IMR-90 (cell line): ENCODE data around the gene MORN5. TPM values are rescaled to one million over a fixed set of nuclear protein-coding genes. Genes with fewer than 3 reads are reported as not detected.
A peak's percentile ranks its signal among the peaks of the same experiment; 100 is the strongest.

ENCODE experiments used
- ATAC-seq: fragments of 200-7000 bp; cut with Tn5 transposase; 2 replicates; pipeline ENCODE4 v1.9.1; 2020; ENCODE audit warnings: low read depth, mild to moderate bottlenecking, moderate library complexity
- BruUV-seq: library from RNA; stranded (reverse); fragments of 400-500 nt; replicated peaks from 2 replicates; lab custom pipeline; 2021; lab: Mats Ljungman, UMichigan
- CTCF ChIA-PET: fragments of 300-600 bp; formaldehyde crosslinking; extraction: SDS; loops from one replicate; lab custom pipeline; 2021; ENCODE audit warnings: antibody characterized with exemption; lab: Yijun Ruan, JAX
- POLR2A ChIA-PET: fragments of 300-600 bp; sonication (Branson Sonifier 250); formaldehyde crosslinking; loops from one replicate; lab custom pipeline; 2022; ENCODE audit warnings: antibody characterized with exemption; ENCODE audit not compliant: unreplicated experiment; lab: Charles Lee
- DNase-seq: peaks from one replicate; pipeline ENCODE4 v3.0.0; 2013
- H2AFZ ChIP-seq: replicated peaks from 2 replicates; pipeline ENCODE3; 2013; ENCODE audit warnings: low read length, mild to moderate bottlenecking; ENCODE audit not compliant: poor library complexity
- H2AK5ac ChIP-seq: 2 replicates; pipeline ENCODE4 v1.6.1; 2013; ENCODE audit warnings: low read depth, low read length, inconsistent platforms
- H2AK9ac ChIP-seq: replicated peaks from 2 replicates; pipeline ENCODE3; 2013; ENCODE audit warnings: mild to moderate bottlenecking, low read depth, low read length, moderate library complexity; ENCODE audit not compliant: poor library complexity
- H2BK120ac ChIP-seq: 2 replicates; pipeline ENCODE4 v1.6.1; 2013; ENCODE audit warnings: low read depth, low read length, inconsistent platforms
- H2BK15ac ChIP-seq: 3 replicates; pipeline ENCODE4 v1.6.1; 2013; ENCODE audit warnings: low read depth, low read length, inconsistent platforms
- H2BK20ac ChIP-seq: 2 replicates; pipeline ENCODE4 v1.6.1; 2013; ENCODE audit warnings: low read depth, mild to moderate bottlenecking, inconsistent platforms, low read length, moderate library complexity
- H2BK5ac ChIP-seq: 2 replicates; pipeline ENCODE4 v1.6.1; 2013; ENCODE audit warnings: mild to moderate bottlenecking, low read depth, low read length, inconsistent platforms; ENCODE audit not compliant: poor library complexity, severe bottlenecking
- H3K14ac ChIP-seq: replicated peaks from 2 replicates; pipeline ENCODE4 v1.6.1; 2013; ENCODE audit warnings: low read depth, low read length, inconsistent platforms
- H3K18ac ChIP-seq: 2 replicates; pipeline ENCODE4 v1.6.1; 2013; ENCODE audit warnings: low read depth, low read length, control low read depth
- H3K23ac ChIP-seq: 2 replicates; pipeline ENCODE4 v1.6.1; 2013; ENCODE audit warnings: low read depth, low read length, inconsistent platforms
- H3K27ac ChIP-seq: 2 replicates; pipeline ENCODE4 v1.5.1; 2013; ENCODE audit warnings: mild to moderate bottlenecking, control low read depth, low read length; ENCODE audit not compliant: insufficient read depth
- H3K27me3 ChIP-seq: 2 replicates; pipeline ENCODE4 v1.6.1; 2013; ENCODE audit warnings: low read length; ENCODE audit not compliant: control insufficient read depth, insufficient read depth
- H3K36me3 ChIP-seq: 2 replicates; pipeline ENCODE4 v1.6.1; 2013; ENCODE audit warnings: low read length, mixed read lengths; ENCODE audit not compliant: control insufficient read depth, insufficient read depth
- H3K4ac ChIP-seq: 2 replicates; pipeline ENCODE4 v1.6.1; 2013; ENCODE audit warnings: low read depth, low read length, inconsistent platforms
- H3K4me1 ChIP-seq: 2 replicates; pipeline ENCODE4 v1.6.1; 2013; ENCODE audit warnings: low read length, mixed read lengths; ENCODE audit not compliant: control insufficient read depth, insufficient read depth
- H3K4me2 ChIP-seq: 2 replicates; pipeline ENCODE4 v1.6.1; 2013; ENCODE audit warnings: low read depth, mild to moderate bottlenecking, control low read depth, low read length, moderate library complexity
- H3K4me3 ChIP-seq: 2 replicates; pipeline ENCODE4 v1.5.1; 2013; ENCODE audit warnings: low read depth, mild to moderate bottlenecking, control low read depth, low read length, moderate library complexity; ENCODE audit not compliant: insufficient read depth
- H3K56ac ChIP-seq: 2 replicates; pipeline ENCODE4 v1.6.1; 2013; ENCODE audit warnings: low read length, inconsistent platforms; ENCODE audit not compliant: insufficient read depth; ENCODE audit errors: extremely low read depth
- H3K79me1 ChIP-seq, 2 experiments: 2 replicates each; pipeline ENCODE4 v1.6.1; 2013; ENCODE audit warnings: low read length in 2 of 2, inconsistent platforms in 1 of 2, low read depth in 1 of 2
- H3K9ac ChIP-seq: 2 replicates; pipeline ENCODE4 v1.6.1; 2013; ENCODE audit warnings: low read depth, low read length, control low read depth
- H3K9me1 ChIP-seq: 2 replicates; pipeline ENCODE4 v1.6.1; 2013; ENCODE audit warnings: low read length, inconsistent platforms; ENCODE audit not compliant: insufficient read depth
- H3K9me3 ChIP-seq: 2 replicates; pipeline ENCODE4 v1.6.1; 2013; ENCODE audit warnings: low read length; ENCODE audit not compliant: control insufficient read depth, insufficient read depth
- H4K20me1 ChIP-seq: 2 replicates; pipeline ENCODE4 v1.6.1; 2013; ENCODE audit warnings: low read length, inconsistent platforms; ENCODE audit not compliant: insufficient read depth
- H4K5ac ChIP-seq: 2 replicates; pipeline ENCODE4 v1.6.1; 2013; ENCODE audit warnings: mild to moderate bottlenecking, low read depth, low read length, control low read depth
- H4K8ac ChIP-seq, 2 experiments: 2 replicates each; pipeline ENCODE4 v1.6.1; 2013; ENCODE audit warnings: low read depth in 2 of 2, low read length in 2 of 2, control low read depth in 1 of 2, inconsistent platforms in 1 of 2
- H4K91ac ChIP-seq: 2 replicates; pipeline ENCODE4 v1.6.1; 2013; ENCODE audit warnings: low read depth, low read length, inconsistent platforms; ENCODE audit not compliant: insufficient read depth
- BHLHE40 ChIP-seq: fragments of 150-350 bp; IDR thresholded peaks from 2 replicates; pipeline ENCODE4 v1.6.1; 2016; ENCODE audit warnings: mild to moderate bottlenecking, low read depth, low read length
- CEBPB ChIP-seq: IDR thresholded peaks from 2 replicates; pipeline ENCODE4 v1.6.1; 2012; ENCODE audit warnings: low read depth, low read length, improper control_type of control experiment
- MAZ ChIP-seq: IDR thresholded peaks from 2 replicates; pipeline ENCODE4 v1.6.1; 2012; ENCODE audit warnings: low read depth, mild to moderate bottlenecking, low read length, improper control_type of control experiment, moderate library complexity, borderline replicate concordance
- MXI1 ChIP-seq: IDR thresholded peaks from 2 replicates; pipeline ENCODE4 v1.6.1; 2012; ENCODE audit warnings: low read depth, mild to moderate bottlenecking, low read length, moderate library complexity, borderline replicate concordance
- RAD21 ChIP-seq: IDR thresholded peaks from 2 replicates; pipeline ENCODE4 v1.6.1; 2012; ENCODE audit warnings: low read length, improper control_type of control experiment
- RCOR1 ChIP-seq: IDR thresholded peaks from 2 replicates; pipeline ENCODE4 v1.6.1; 2012; ENCODE audit warnings: mild to moderate bottlenecking, low read length, improper control_type of control experiment; ENCODE audit not compliant: insufficient replicate concordance
- RFX5 ChIP-seq: IDR thresholded peaks from 2 replicates; pipeline ENCODE4 v1.8.0; 2012; ENCODE audit warnings: low read depth, mild to moderate bottlenecking, low read length, moderate library complexity
- SMC3 ChIP-seq: fragments of 150-350 bp; IDR thresholded peaks from 2 replicates; pipeline ENCODE4 v1.6.1; 2016; ENCODE audit warnings: low read depth, mild to moderate bottlenecking, antibody characterized with exemption, low read length, moderate library complexity
- WGBS, 2 experiments: methylation state at CpG; one replicate each; pipeline versions ENCODE4 v1.1.5 to v1.1.7; 2013; ENCODE audit warnings: missing lambda C conversion rate in 2 of 2; ENCODE audit not compliant: insufficient read length in 1 of 2; ENCODE audit errors: extremely low coverage in 2 of 2; 5-methylcytosine and 5-hydroxymethylcytosine counted together
- dilution Hi-C: fragments of 300-500 bp; cut with HindIII; formaldehyde crosslinking; loops from one replicate; pipeline ENCODE4 v1.14.3; 2018; ENCODE audit warnings: low sequenced_read_pairs; ENCODE audit not compliant: unreplicated experiment
- in situ Hi-C: fragments of 300-500 bp; cut with MboI; formaldehyde crosslinking; loops from 3 replicates; pipeline ENCODE4 v1.14.3; 2019; ENCODE audit warnings: low sequenced_read_pairs, inconsistent platforms, mixed read lengths
- intact Hi-C: fragments of 100-400 bp; cut with micrococcal nuclease; formaldehyde crosslinking; loops from 2 replicates; pipeline ENCODE4 v1.10.0; 2022
- polyA plus RNA-seq, 3 experiments: library from polyadenylated mRNA; depleted of rRNA; stranded (reverse); fragments of >200 nt; gene quantifications; 2 replicates each; pipeline ENCODE4 v1.2.3, GENCODE V29; 2012; ENCODE audit warnings: low replicate concordance in 1 of 3
- total RNA-seq: library from RNA; depleted of rRNA; stranded (reverse); fragments of >200 nt; gene quantifications from 2 replicates; pipeline ENCODE4 v1.2.3, GENCODE V29; 2012

Gene MORN5
- total and polyA plus RNA-seq, 2 of the 4 experiments (the other 2 are of a cell fraction), result not detected

GRCh38 chr9:122219856-122220672 is 60.4 kb downstream of the MORN5 start:
- Histone ChIP-seq H4K20me1 (peaks cover 10% of the 10 kb centered on the region; the same call in 1 of the 2 replicates), H3K9me1 (0 out of 2 replicates have a peak, but pooled peaks cover 4% of the 10 kb centered on the region), H3K56ac (no peak overlapping the region), H3K27me3 (peaks cover 98% of the 10 kb centered on the region), H2AK5ac (no peak overlapping the region), H3K36me3 (no peaks in the 10 kb centered on the region), H4K91ac (no peak overlapping the region), H2BK120ac (no peak overlapping the region), H3K9me3 (peaks cover 11% of the 10 kb centered on the region), H2AFZ (peak overlapping the region; percentile 47), H2BK15ac (no peak overlapping the region), H3K23ac (no peak overlapping the region), H4K5ac (no peak overlapping the region), H2BK20ac (no peak overlapping the region), H3K9ac (no peak overlapping the region), H2BK5ac (no peak overlapping the region), H3K14ac (no peak overlapping the region), H3K18ac (no peak overlapping the region), H3K27ac (no peak overlapping the region), H4K8ac (no peak overlapping the region), H2AK9ac (no peak overlapping the region), H3K4me2 (no peak overlapping the region; the same call in 1 of the 2 replicates), H3K4ac (no peak overlapping the region), H3K79me1 (no peaks in the 10 kb centered on the region), H3K4me3 (no peak overlapping the region), H3K4me1 (peaks cover 2% of the 10 kb centered on the region; the same call in 1 of the 2 replicates)
- no peak for TF ChIP-seq MAZ
- no peak for TF ChIP-seq RCOR1
- TF ChIP-seq SMC3, result no peak
- no peak for TF ChIP-seq RFX5
- TF ChIP-seq CEBPB, result no peak
- TF ChIP-seq MXI1, result no peak
- TF ChIP-seq RAD21, result no peak
- TF ChIP-seq BHLHE40, result no peak
- WGBS, 2 experiments, result 9% methylated on average over 40 of the region's 57 CpGs; no CpG with 5 or more reads in 1 of the 2 experiments
- ChIA-PET CTCF (interaction anchor here (0.7 kb wide), 1 partner anchor 131 kb away, joined by 3 read pairs; no protein-coding TSS in a partner anchor), POLR2A (no interaction called here)
- intact Hi-C loops (no loop called here), dilution Hi-C loops (no loop called here), in situ Hi-C loops (no loop called here)
- DNase-seq (no peak), ATAC-seq (no peak)
- BruUV-seq, result no TSS peak
